Measurements from ENCODE around the gene CD1C.

The CD1C gene

DNA sequence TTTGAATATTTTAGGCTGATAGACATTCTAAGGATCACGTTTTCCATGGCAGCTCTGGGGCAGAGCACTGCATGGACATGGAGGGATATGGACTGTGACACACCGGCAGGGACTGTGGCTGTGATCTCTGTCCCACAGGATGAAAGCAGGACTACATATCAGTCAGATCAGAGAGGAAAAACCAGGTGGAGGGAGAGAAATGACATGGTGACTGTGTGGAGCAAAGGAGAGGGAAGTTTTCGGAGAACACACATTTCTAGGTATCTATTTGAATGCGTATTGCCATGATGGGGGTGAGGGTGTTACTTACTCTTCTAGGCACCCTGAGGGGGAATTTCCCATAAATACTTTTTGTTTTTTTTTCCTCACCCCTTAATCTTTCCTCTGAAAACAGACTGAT is 3.2 kb upstream of the CD1C start:
- TF ChIP-seq, protein P1, sequence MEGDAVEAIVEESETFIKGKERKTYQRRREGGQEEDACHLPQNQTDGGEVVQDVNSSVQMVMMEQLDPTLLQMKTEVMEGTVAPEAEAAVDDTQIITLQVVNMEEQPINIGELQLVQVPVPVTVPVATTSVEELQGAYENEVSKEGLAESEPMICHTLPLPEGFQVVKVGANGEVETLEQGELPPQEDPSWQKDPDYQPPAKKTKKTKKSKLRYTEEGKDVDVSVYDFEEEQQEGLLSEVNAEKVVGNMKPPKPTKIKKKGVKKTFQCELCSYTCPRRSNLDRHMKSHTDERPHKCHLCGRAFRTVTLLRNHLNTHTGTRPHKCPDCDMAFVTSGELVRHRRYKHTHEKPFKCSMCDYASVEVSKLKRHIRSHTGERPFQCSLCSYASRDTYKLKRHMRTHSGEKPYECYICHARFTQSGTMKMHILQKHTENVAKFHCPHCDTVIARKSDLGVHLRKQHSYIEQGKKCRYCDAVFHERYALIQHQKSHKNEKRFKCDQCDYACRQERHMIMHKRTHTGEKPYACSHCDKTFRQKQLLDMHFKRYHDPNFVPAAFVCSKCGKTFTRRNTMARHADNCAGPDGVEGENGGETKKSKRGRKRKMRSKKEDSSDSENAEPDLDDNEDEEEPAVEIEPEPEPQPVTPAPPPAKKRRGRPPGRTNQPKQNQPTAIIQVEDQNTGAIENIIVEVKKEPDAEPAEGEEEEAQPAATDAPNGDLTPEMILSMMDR (IDR thresholded peaks at IDR 0.05; ENCODE audit: low read depth, low read length, missing control alignments), result no peak
- no peak overlapping the region for H3K4me3 ChIP-seq (replicated peaks; ENCODE audit: low read depth, low read length)
- DNase-seq (ENCODE audit: extremely low read depth, low read depth), result no peak

DNA sequence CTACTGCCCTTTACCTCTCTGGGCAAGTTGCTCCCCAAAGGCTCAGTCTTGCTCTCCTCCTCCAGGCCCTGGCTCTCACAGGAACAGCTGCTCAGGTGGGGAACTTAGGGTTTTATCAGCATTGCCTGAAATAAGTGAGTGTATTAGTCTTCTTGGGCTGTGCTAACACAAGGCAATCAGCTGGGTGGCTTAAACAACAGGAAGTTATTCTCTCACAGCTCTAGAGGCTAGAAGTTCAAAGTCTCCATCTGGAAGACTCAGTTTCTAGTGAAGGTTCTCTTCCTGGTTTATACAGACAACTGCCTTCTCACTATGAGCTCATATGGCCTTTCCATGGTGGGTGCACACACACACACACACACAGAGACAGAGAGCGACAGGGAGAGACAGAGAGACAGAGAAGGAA is 2.8 kb upstream of the CD1C start:
- TF ChIP-seq, protein P1 (IDR thresholded peaks at IDR 0.05; ENCODE audit: low read depth, low read length, missing control alignments), result no peak
- no peak for DNase-seq (ENCODE audit: extremely low read depth, low read depth)
- H3K4me3 ChIP-seq (replicated peaks; ENCODE audit: low read depth, low read length), result no peak overlapping the region

DNA sequence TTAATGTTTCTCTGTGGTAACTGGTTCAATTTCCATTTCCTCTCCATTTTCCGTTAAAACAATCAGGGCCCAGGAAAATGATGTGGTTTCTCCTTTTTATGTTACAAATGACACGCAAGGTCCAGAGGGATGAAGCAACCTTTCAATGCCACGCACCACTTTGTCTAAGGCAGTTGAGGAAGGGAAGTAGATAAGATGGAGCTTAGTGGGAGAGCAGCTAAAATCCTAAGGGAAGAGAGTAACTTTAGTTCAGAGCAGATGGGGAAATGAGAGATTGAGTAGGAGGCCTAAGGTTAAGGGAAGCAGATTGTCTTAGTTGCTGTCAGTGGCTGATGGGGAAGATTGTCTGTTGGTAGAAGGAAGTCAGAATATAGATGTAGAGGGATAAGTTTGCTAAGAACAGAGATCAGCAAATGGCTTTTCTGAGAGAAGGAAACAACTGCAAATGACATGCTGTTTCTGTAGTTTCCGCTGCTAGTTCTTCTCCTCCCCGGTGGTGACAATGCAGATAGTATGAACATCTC is 660 bp downstream of the CD1C start:
- no peak for DNase-seq (ENCODE audit: extremely low read depth, low read depth)
- TF ChIP-seq, protein P1 (IDR thresholded peaks at IDR 0.05; ENCODE audit: low read depth, low read length, missing control alignments), result no peak
- H3K4me3 ChIP-seq (replicated peaks; ENCODE audit: low read depth, low read length), result no peak overlapping the region

DNA sequence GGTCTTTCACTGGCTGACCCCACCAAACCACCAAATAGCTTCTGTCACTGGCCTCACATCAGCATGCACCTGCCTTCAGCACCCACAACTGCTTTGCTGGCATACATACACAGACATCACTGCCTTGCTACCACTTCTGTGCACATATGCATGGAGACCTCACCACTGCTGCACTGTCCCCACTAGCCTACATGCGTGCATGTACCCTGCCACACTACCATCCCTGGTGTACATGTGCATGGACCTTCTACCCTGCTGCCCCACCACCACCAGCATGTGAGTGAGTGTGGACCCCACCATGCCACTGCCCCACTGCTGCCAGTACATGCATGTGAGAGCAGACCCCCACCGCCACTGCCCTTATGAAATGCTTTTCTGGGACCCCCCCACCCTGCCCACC is 6.1 kb downstream of the CD1C start:
- no peak for DNase-seq (ENCODE audit: extremely low read depth, low read depth)
- H3K4me3 ChIP-seq (replicated peaks; ENCODE audit: low read depth, low read length), result no peak overlapping the region
- TF ChIP-seq, protein P1 (IDR thresholded peaks at IDR 0.05; ENCODE audit: low read depth, low read length, missing control alignments), result no peak

DNA sequence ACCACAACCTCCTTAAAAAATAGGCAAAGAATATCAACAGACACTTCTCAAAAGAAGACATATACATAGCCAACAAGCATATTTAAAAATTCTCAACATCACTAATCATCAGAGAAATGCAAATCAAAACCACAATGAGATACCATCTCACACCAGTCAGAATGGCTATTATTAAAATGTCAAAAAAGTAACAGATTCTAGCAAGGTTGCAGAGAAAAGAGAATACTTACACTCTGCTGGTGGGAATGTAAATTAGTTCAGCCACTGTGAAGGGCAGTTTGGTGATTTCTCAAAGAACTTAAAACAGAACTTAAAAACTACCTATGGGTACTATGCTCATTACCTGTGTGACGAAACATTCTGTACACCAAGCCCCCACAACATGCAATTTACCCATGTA is 20.9 kb downstream of the CD1C start:
- H3K4me3 ChIP-seq (replicated peaks; ENCODE audit: low read depth, low read length), result no peak overlapping the region
- TF ChIP-seq, protein P1 (IDR thresholded peaks at IDR 0.05; ENCODE audit: low read depth, low read length, missing control alignments), result no peak
- DNase-seq (ENCODE audit: extremely low read depth, low read depth), result no peak

DNA sequence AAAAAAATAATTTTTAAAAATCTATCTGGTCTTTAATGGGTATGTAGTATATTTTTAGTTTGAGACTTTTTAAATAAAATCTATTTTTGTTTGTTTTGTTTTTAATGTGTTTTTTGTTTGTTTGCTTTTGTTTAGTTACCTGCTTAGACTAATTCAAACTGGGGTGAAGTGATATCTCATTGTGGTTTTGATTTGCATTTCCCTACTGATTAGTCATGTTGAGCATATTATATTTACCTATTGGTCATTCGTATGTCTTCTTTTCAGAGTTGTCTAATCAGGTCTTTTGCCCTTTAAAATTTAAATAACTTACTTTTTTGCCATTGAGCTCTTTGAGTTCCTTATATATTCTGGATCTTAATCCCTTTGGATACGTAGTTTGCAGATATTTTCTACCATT is 21.3 kb downstream of the CD1C start:
- no peak overlapping the region for H3K4me3 ChIP-seq (replicated peaks; ENCODE audit: low read depth, low read length)
- no peak for DNase-seq (ENCODE audit: extremely low read depth, low read depth)
- TF ChIP-seq, protein P1 (IDR thresholded peaks at IDR 0.05; ENCODE audit: low read depth, low read length, missing control alignments), result no peak

DNA sequence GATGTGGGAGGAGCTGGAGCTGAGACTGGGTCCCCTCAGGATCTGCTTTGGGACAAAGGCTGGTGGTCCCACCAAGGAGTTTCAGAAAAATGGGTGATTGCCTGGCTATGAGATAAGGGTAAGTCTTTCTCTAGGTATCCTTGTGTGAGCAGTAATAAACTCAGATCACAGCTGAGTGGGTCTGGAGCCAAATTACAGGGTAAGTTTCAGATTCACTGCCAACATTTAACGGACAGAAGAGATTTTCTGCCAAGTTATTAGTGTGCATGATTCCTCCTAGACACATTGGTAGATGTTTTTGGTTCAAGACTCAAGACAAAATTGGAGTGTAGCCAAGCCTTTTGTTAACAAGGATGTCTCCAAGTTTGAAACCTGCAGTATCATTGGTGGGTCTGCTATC is 34.1 kb downstream of the CD1C start:
- TF ChIP-seq, protein P1 (IDR thresholded peaks at IDR 0.05; ENCODE audit: low read depth, low read length, missing control alignments), result no peak
- no peak for DNase-seq (ENCODE audit: extremely low read depth, low read depth)
- no peak overlapping the region for H3K4me3 ChIP-seq (replicated peaks; ENCODE audit: low read depth, low read length)

All from HFF-Myc (cell line).